Neural cell (in vitro differentiated cells): Measurements from ENCODE around the gene TRAF3. TPM values are rescaled to one million over a fixed set of nuclear protein-coding genes. Genes with fewer than 3 reads are reported as not detected.

Source experiments
- H2AFZ ChIP-seq: fragments of 200-600, 300-800 bp; sonication (generic), shearing (Covaris generic); 2 replicates; pipeline ENCODE4 v1.6.0; 2014; ENCODE audit warnings: low read depth, mild to moderate bottlenecking, antibody characterized with exemption, low read length, moderate library complexity
- H3F3A ChIP-seq: fragments of 200-600 bp; shearing (Covaris generic); 2 replicates; pipeline ENCODE4 v1.6.1; 2016; ENCODE audit warnings: mild to moderate bottlenecking, moderate library complexity, mixed read lengths, antibody characterized with exemption, low read length; ENCODE audit not compliant: insufficient read depth, poor library complexity, severe bottlenecking
- H3K27ac ChIP-seq: fragments of 200-600, 300-800 bp; sonication (generic), shearing (Covaris generic); 2 replicates; pipeline ENCODE4 v1.5.1; 2014; ENCODE audit warnings: mild to moderate bottlenecking, low read length, moderate library complexity
- H3K27me3 ChIP-seq: fragments of 300-800, 200-600 bp; sonication (generic), shearing (Covaris generic); 2 replicates; pipeline ENCODE4 v1.6.0; 2014; ENCODE audit warnings: mild to moderate bottlenecking, low read depth, low read length, moderate library complexity; ENCODE audit not compliant: insufficient read depth
- H3K36me3 ChIP-seq: fragments of 300-800, 200-600 bp; sonication (generic), shearing (Covaris generic); 2 replicates; pipeline ENCODE4 v1.5.1; 2014; ENCODE audit warnings: mild to moderate bottlenecking, antibody characterized with exemption, low read length, moderate library complexity; ENCODE audit not compliant: insufficient read depth
- H3K4me2 ChIP-seq: fragments of 300-800, 200-600 bp; sonication (generic), shearing (Covaris generic); 2 replicates; pipeline ENCODE4 v1.6.0; 2014; ENCODE audit warnings: mild to moderate bottlenecking, low read length
- H3K4me3 ChIP-seq: fragments of 300-800, 200-600 bp; sonication (generic), shearing (Covaris generic); 2 replicates; pipeline ENCODE4 v1.5.1; 2014; ENCODE audit warnings: mild to moderate bottlenecking, low read length, moderate library complexity
- H3K79me2 ChIP-seq: fragments of 200-600 bp; shearing (Covaris generic); replicated peaks from 2 replicates; pipeline ENCODE4 v1.6.0; 2014; ENCODE audit warnings: mild to moderate bottlenecking, low read length, moderate library complexity; ENCODE audit not compliant: insufficient read depth
- H3K9ac ChIP-seq: fragments of 300-800, 200-600 bp; sonication (generic), shearing (Covaris generic); 2 replicates; pipeline ENCODE4 v1.6.1; 2016; ENCODE audit warnings: mild to moderate bottlenecking, low read length, mixed read lengths
- H3K9me2 ChIP-seq: fragments of 200-600 bp; shearing (Covaris generic); 2 replicates; pipeline ENCODE4 v1.6.1; 2016; ENCODE audit warnings: mild to moderate bottlenecking, low read length, mixed read lengths; ENCODE audit not compliant: insufficient read depth
- H3K9me3 ChIP-seq: fragments of 200-600, 300-800 bp; sonication (generic), shearing (Covaris generic); 2 replicates; pipeline ENCODE4 v1.6.1; 2016; ENCODE audit warnings: mild to moderate bottlenecking, mixed run types, low read length, moderate library complexity, mixed read lengths
- H4K20me1 ChIP-seq: fragments of 200-600 bp; shearing (Covaris generic); 2 replicates; pipeline ENCODE4 v1.6.1; 2016; ENCODE audit warnings: mild to moderate bottlenecking, mixed run types; ENCODE audit not compliant: insufficient read depth
- EP300 ChIP-seq: fragments of 450-650 bp; conservative IDR thresholded peaks from 2 replicates; pipeline ENCODE4 v1.6.1; 2014; ENCODE audit warnings: antibody characterized with exemption, mild to moderate bottlenecking, moderate library complexity; ENCODE audit not compliant: poor library complexity, severe bottlenecking
- EZH2 ChIP-seq: fragments of 200-600, 300-800 bp; shearing (Covaris generic), sonication (generic); IDR thresholded peaks from 2 replicates; pipeline ENCODE4 v1.6.1; 2014; ENCODE audit warnings: antibody characterized with exemption, low read length, borderline replicate concordance, mild to moderate bottlenecking; ENCODE audit not compliant: insufficient read depth, poor library complexity, severe bottlenecking
- MXI1 ChIP-seq: fragments of 450-650 bp; conservative IDR thresholded peaks from 2 replicates; pipeline ENCODE4 v1.6.1; 2014; ENCODE audit warnings: antibody characterized with exemption, mild to moderate bottlenecking; ENCODE audit not compliant: poor library complexity, severe bottlenecking
- POLR2AphosphoS5 ChIP-seq: IDR thresholded peaks from 2 replicates; pipeline ENCODE4 v1.6.1; 2012
- RAD21 ChIP-seq: fragments of 450-650 bp; conservative IDR thresholded peaks from 2 replicates; pipeline ENCODE4 v1.6.1; 2014; ENCODE audit warnings: antibody characterized with exemption, mild to moderate bottlenecking, moderate library complexity
- REST ChIP-seq: IDR thresholded peaks from 2 replicates; pipeline ENCODE4 v1.6.1; 2012; ENCODE audit warnings: borderline replicate concordance
- SMC3 ChIP-seq: fragments of 450-650 bp; conservative IDR thresholded peaks from 2 replicates; pipeline ENCODE4 v1.6.1; 2014; ENCODE audit warnings: antibody characterized with exemption, mild to moderate bottlenecking, moderate library complexity; ENCODE audit not compliant: poor library complexity
- TAF1 ChIP-seq: IDR thresholded peaks from 2 replicates; pipeline ENCODE4 v1.6.1; 2012; ENCODE audit warnings: low read depth
- polyA plus RNA-seq: library from polyadenylated mRNA; depleted of rRNA; stranded (reverse); fragments of >200 nt; gene quantifications from 2 replicates; pipeline ENCODE4 v1.2.3, GENCODE V29; 2014
- TF ChIP-seq, protein P1 (sequence below): fragments of 450-650 bp; IDR thresholded peaks from 2 replicates; pipeline ENCODE4 v1.5.1; 2014; ENCODE audit warnings: antibody characterized with exemption, mild to moderate bottlenecking, moderate library complexity; ENCODE audit not compliant: poor library complexity, severe bottlenecking

The TRAF3 gene
- polyA plus RNA-seq, 1 donor from 2014 or later, result 13.3 TPM

DNA sequence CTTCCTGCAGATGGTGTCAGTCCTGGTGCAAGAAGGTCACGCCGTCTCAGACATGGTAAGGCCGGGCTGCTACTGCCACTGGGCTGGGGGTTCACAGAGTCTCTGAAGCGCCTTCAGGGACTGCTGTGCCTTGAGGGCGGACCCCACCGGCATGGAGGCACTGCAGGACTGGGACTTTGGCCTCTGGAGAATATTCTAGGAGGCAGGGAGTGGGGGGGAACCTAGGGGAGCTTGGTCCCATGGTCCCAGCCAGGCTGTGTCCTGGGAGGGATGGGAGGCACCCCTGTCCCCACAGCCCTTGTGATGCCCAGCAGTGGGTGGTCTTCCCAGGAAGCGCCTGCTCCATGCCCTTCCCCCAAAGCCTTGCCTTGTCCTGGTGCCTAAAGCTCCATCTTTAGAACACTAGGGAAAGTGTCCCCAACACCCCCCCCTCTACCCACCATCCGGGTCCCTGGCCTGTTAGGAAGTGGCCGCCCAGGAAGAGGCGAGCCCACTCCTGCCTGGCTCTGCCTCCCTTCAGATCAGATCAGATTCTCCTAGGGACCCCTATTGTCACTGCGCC is 146.8 kb downstream of the TRAF3 start:
- no peaks in the 10 kb centered on the region for H3K79me2 ChIP-seq
- H3K4me2 ChIP-seq, result no peak overlapping the region
- H3K36me3 ChIP-seq, result no peaks in the 10 kb centered on the region
- no peak overlapping the region for H2AFZ ChIP-seq
- peaks cover 74% of the 10 kb centered on the region for H3K27me3 ChIP-seq
- H3K9me3 ChIP-seq, result peaks cover 4% of the 10 kb centered on the region
- H3K9me2 ChIP-seq, result no peaks in the 10 kb centered on the region
- no peak overlapping the region for H3K27ac ChIP-seq
- H4K20me1 ChIP-seq, result no peaks in the 10 kb centered on the region
- no peak overlapping the region for H3K9ac ChIP-seq
- no peaks in the 10 kb centered on the region for H3F3A ChIP-seq
- no peak overlapping the region for H3K4me3 ChIP-seq
- no peak for TF ChIP-seq SMC3
- no peak for TF ChIP-seq TAF1
- no peak for TF ChIP-seq REST
- TF ChIP-seq EZH2, result no peak
- no peak for TF ChIP-seq MXI1
- TF ChIP-seq RAD21, result no peak
- TF ChIP-seq POLR2AphosphoS5, result no peak
- TF ChIP-seq, protein P1, sequence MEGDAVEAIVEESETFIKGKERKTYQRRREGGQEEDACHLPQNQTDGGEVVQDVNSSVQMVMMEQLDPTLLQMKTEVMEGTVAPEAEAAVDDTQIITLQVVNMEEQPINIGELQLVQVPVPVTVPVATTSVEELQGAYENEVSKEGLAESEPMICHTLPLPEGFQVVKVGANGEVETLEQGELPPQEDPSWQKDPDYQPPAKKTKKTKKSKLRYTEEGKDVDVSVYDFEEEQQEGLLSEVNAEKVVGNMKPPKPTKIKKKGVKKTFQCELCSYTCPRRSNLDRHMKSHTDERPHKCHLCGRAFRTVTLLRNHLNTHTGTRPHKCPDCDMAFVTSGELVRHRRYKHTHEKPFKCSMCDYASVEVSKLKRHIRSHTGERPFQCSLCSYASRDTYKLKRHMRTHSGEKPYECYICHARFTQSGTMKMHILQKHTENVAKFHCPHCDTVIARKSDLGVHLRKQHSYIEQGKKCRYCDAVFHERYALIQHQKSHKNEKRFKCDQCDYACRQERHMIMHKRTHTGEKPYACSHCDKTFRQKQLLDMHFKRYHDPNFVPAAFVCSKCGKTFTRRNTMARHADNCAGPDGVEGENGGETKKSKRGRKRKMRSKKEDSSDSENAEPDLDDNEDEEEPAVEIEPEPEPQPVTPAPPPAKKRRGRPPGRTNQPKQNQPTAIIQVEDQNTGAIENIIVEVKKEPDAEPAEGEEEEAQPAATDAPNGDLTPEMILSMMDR, result no peak
- TF ChIP-seq EP300, result no peak

GRCh38 chr14:102924632-102925588 is 147.7 kb downstream of the TRAF3 start:
- TF ChIP-seq, protein P1, result peak; percentile 16
- TF ChIP-seq SMC3, result no peak
- no peaks in the 10 kb centered on the region for H3K9me2 ChIP-seq
- no peaks in the 10 kb centered on the region for H3K79me2 ChIP-seq
- no peak overlapping the region for H3K4me2 ChIP-seq
- no peaks in the 10 kb centered on the region for H4K20me1 ChIP-seq
- H2AFZ ChIP-seq, result no peak overlapping the region
- no peak overlapping the region for H3K9ac ChIP-seq
- H3F3A ChIP-seq, result no peaks in the 10 kb centered on the region
- H3K27me3 ChIP-seq, result peaks cover 83% of the 10 kb centered on the region
- H3K4me3 ChIP-seq, result no peak overlapping the region
- H3K36me3 ChIP-seq, result no peaks in the 10 kb centered on the region
- H3K27ac ChIP-seq, result no peak overlapping the region
- peaks cover 4% of the 10 kb centered on the region for H3K9me3 ChIP-seq
